GM23338 (cell line): ENCODE data around the gene CRB2.

Source experiments
- CREB1 ChIP-seq: fragments of 250-450 bp; sonication (Bioruptor Pico); IDR thresholded peaks from 2 replicates; pipeline ENCODE4 v1.5.0; 2020; ENCODE audit warnings: low read depth, mild to moderate bottlenecking, moderate library complexity
- CTCF ChIP-seq, 2 experiments: fragments of 200-600 bp in 1 of 2; sonication (generic) in 1 of 2; conservative IDR thresholded peaks; 2 replicates each; pipeline versions ENCODE4 v1.5.1 to v1.6.1; 2016 to 2017; ENCODE audit warnings: antibody characterized with exemption in 2 of 2, low read depth in 2 of 2, mild to moderate bottlenecking in 2 of 2, moderate library complexity in 1 of 2
- EZH2phosphoT487 ChIP-seq: fragments of 200-600 bp; sonication (generic); IDR thresholded peaks from one replicate; pipeline ENCODE4 v1.8.1; 2018; ENCODE audit warnings: antibody characterized with exemption; ENCODE audit not compliant: unreplicated experiment
- JUNB ChIP-seq: IDR thresholded peaks from one replicate; pipeline ENCODE4 v1.6.1; 2016; ENCODE audit warnings: antibody characterized with exemption; ENCODE audit not compliant: unreplicated experiment
- POLR2AphosphoS5 ChIP-seq: IDR thresholded peaks from 2 replicates; pipeline ENCODE4 v1.6.1; 2016; ENCODE audit warnings: antibody characterized with exemption, low read depth
- ZNF331 ChIP-seq: fragments of 250-450 bp; sonication (Bioruptor Pico); IDR thresholded peaks from 2 replicates; pipeline ENCODE4 v1.5.0; 2020; ENCODE audit warnings: low read depth, mild to moderate bottlenecking, moderate library complexity

DNA sequence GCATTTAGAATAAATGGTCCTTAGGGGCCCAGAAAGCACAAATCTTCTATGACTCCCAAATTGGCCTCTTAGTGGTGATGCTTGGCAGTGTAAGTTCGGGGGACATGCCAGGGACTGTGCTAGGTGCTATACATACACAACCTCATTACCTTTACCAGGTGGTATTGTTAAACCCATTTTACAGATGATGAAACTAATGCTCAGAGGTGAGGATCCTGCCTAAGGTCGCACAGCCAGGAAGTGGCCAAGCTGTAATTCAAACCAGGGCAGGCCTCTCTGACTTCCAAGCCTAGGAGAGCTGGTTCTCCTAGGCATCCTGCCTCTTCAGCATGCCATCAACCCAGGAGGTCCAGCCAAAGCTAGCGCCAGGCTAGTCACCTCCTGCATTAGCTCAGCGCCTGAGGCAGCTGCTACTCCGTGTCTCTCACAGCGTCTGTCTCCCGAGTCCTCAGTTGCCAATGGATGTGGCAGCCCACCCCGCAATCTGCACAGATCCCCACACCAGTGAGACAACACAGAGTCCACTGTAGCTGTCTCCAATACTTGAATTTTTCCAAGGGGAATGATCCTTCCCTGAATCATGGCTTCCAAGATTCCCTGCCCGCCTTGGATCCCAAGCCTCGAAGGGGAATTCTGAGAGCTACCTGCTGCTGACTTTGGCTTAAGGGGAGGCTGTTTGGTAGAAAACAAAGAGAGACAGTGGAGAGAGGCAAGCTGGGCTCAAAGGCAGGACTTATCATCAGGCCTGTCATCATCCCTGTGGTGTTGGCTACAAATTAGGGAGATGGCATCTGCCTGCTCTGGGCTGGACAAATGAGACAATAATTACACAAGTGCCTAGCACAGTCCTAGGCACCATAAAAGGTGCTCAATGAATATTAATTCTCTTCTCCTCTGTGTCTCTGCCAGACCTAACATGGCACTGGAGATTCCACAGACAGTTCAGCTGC is 52.6 kb downstream of the CRB2 start:
- TF ChIP-seq CTCF (conservative IDR thresholded peaks at IDR 0.05; ENCODE audit: low read depth in 2 of 2) (no peak), CREB1 (CRISPR knock-in tag) (no peak), JUNB (no peak), POLR2AphosphoS5 (no peak), EZH2phosphoT487 (no peak), ZNF331 (CRISPR knock-in tag) (no peak)
